GM10248 (cell line): Measurements from ENCODE around the gene KLHL30.

ENCODE experiments used
- CTCF ChIA-PET: fragments of 300-600 bp; sonication (Branson Sonifier 250); formaldehyde crosslinking; extraction: SDS; loops from one replicate; lab custom pipeline; 2021; ENCODE audit warnings: antibody characterized with exemption; lab: Yijun Ruan, JAX
- POLR2A ChIA-PET: fragments of 350-650 bp; sonication (Branson Sonifier 250); formaldehyde crosslinking; extraction: SDS; loops from one replicate; lab custom pipeline; 2020; ENCODE audit warnings: antibody characterized with exemption; lab: Yijun Ruan, JAX
- DNase-seq: peaks from one replicate; pipeline ENCODE4 v3.0.0; 2012; ENCODE audit errors: extremely low spot score
- CTCF ChIP-seq: IDR thresholded peaks from 2 replicates; pipeline ENCODE4 v1.5.1; 2012; ENCODE audit warnings: mild to moderate bottlenecking, low read depth; ENCODE audit errors: extremely low read depth, missing control alignments, control extremely low read depth

KLHL30 gene

GRCh38 chr2:238148981-238149380 lies 10.5 kb downstream of the KLHL30 start:
- POLR2A ChIA-PET: no interaction called here
- DNase-seq: no peak
- CTCF ChIA-PET: interaction anchor here (0.5 kb wide), 1 partner anchor 119 kb away, joined by 3 read pairs; no protein-coding TSS in a partner anchor
- no peak for TF ChIP-seq CTCF

- no peak for TF ChIP-seq CTCF
- ChIA-PET POLR2A (no interaction called here), CTCF (no interaction called here)
- DNase-seq: no peak
These were observed 11.5 kb downstream of the KLHL30 start for GRCh38 chr2:238149841-238150572.

GRCh38 chr2:238150686-238151085 lies 12.2 kb downstream of the KLHL30 start:
- TF ChIP-seq CTCF: no peak
- ChIA-PET CTCF (no interaction called here), POLR2A (no interaction called here)
- DNase-seq: no peak

GRCh38 chr2:238151205-238151604 lies 12.7 kb downstream of the KLHL30 start:
- CTCF ChIA-PET: interaction anchor here (0.9 kb wide), 1 partner anchor 12 kb away, joined by 3 read pairs; no protein-coding TSS in a partner anchor

GRCh38 chr2:238151628-238152235 lies 13.3 kb downstream of the KLHL30 start:
- DNase-seq: no peak
- CTCF ChIA-PET: interaction anchor here (0.9 to 1.2 kb wide), 2 partner anchors 11 to 12 kb away, joined by 3 read pairs; no protein-coding TSS in a partner anchor
- TF ChIP-seq CTCF: no peak
- POLR2A ChIA-PET: no interaction called here

More at GRCh38 chr2:238151205-238151604, 12.7 kb downstream of the KLHL30 start:
- POLR2A ChIA-PET: no interaction called here
- no peak for DNase-seq
- TF ChIP-seq CTCF: no peak

GRCh38 chr2:238152771-238153688 lies 14.6 kb downstream of the KLHL30 start:
- ChIA-PET CTCF (interaction anchor here (1.2 kb wide), 1 partner anchor 12 kb away, joined by 3 read pairs; no protein-coding TSS in a partner anchor), POLR2A (no interaction called here)
- no peak for DNase-seq
- no peak for TF ChIP-seq CTCF
